HG03175 (cell line): ENCODE results near the gene BTN2A1.
A peak's percentile ranks its signal among the peaks of the same experiment; 100 is the strongest.
"Not testable (repeated sequence)": the region's sequence is repeated elsewhere in the genome, so short reads cannot be mapped to it uniquely, and the experiment has no call there.

ENCODE experiments used
- ATAC-seq: cut with Tn5 transposase; IDR thresholded peaks from one replicate; pipeline ENCODE4 v1.9.1; 2021; ENCODE audit warnings: mild to moderate bottlenecking, moderate library complexity; ENCODE audit not compliant: unreplicated experiment

The BTN2A1 gene

DNA sequence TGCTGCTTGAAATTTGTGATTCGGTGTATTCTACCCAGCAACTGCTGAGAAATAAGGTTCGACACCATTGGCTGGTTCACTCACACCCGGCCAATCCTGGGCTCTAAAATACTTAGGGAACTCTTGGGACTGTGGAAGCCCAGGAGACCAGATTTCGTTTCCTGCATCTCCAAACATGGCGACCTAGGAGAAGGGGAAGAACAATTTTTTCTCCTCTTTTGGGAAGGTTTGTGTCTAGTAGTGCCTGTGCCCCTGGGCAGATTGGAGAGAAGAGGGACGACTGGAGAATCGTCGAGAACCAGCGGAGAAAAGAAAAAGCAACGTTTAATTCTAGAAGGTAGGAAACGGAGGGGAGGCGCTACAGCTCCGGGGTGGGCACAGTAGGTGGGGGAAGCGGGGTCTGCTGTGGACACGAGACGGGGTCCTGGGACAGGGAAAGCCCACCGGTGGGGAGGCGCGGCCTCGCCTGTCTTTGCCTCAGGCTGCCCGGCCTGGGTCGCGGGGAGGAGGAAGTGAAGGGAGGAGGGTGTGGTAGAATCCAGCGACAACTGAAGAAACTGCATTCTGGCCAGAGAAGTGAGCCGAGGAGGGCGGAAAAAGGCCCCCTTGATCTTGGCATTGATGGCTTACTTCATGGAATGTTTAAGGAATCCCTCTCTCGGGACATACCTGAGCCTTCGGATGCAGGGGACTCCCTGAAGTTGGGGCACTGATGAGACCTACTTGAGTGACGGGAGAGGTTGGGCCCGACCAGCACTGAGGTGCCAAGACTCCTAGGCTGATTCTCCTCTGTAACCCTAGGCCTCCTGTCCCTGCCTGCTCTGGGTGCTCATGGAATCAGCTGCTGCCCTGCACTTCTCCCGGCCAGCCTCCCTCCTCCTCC, at the start of gene BTN2A1:
Gene BTN2A1 (plus strand): TSS at position 150 of the 883 bp plus-strand sequence. CDS start 682 bp downstream, at position 832.
- peak; percentile 98 for ATAC-seq

DNA sequence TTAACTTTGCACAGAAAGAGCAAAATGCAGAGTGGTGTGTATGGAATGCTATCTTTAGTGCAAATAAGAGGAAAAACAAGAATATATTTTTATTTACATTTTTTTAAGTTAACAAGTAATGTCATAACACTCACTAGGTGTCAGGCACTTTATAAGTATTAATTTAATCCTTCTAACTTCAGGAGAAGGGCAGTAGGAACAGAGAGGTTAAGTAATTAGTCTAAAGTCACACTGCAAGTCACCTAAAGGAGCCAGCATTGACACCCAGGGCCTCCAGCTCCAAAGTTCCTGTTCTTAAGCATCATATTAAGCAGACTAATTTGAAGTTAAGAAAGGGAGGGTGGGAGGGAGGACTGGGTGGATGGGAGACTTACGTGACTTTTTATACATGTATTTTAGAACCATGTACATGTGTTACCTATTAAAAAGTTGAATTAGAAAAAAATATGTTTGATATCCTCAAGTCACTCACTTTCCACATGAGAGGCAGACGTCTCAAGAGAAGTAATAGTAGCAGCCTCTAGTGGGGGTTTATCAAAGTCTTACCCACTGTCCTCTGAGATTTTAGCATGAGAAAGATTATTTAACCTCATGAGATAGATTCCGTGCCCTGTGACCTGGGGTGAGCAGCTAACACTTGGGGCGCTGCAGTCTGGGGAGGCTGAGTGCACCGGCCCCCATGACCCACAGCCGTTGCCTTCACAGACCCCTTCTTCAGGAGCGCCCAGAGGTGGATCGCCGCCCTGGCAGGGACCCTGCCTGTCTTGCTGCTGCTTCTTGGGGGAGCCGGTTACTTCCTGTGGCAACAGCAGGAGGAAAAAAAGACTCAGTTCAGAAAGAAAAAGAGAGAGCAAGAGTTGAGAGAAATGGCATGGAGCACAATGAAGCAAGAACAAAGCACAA, 48.7 kb upstream of the BTN2A1 start:
- ATAC-seq, result no peak

DNA sequence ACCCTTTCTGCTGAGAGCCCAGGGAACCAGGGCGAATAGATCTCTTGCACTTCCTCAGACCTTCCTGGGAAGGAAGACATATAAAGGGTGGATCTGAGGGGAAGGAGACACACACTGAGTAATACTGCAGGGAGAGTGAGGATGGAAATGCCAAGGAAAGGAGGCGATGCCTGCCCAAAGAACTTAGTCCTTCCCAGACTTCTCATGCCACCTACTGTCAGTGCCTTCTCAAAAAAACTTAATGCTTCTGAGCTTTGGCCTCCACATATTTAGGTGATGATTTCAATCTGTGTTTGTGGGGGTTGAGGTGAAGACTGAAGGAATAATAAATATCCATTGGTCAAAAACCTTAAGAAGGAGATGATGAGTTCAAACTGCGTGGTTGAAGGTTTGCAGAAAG, 46.0 kb upstream of the BTN2A1 start:
- ATAC-seq, result no peak

DNA sequence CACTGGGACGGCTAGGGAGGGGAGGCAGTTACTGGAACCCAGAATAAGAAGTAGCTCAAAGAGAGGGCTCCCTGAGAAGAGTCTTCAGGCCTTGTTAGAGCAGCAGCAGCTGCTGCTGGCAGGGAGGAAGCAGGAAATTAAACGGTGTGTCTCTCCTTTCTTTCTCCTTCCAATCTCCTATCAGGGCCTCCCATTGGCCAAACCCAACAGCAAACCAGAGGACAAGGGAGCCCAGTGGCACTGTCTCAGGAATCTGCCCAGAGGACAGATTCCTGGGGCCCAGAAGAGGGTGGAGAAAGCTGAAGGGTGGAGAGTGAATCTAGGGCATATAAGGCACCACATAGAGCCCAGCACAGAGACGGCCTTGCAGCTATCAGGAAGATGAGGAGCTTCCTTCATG, 45.5 kb upstream of the BTN2A1 start:
- ATAC-seq, result no peak

DNA sequence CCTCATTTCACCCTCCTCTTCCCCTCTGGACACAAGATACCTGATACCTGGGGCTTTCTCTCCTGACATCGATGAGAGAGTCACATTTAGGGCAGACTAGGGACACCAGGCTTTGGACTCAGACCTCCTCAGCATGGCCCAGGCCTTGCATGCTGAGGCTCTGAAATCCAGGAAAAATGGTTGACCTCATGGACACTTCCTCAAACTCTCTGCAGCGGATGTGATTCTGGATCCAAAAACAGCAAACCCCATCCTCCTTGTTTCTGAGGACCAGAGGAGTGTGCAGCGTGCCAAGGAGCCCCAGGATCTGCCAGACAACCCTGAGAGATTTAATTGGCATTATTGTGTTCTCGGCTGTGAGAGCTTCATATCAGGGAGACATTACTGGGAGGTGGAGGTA, 44.8 kb upstream of the BTN2A1 start:
- no peak for ATAC-seq

DNA sequence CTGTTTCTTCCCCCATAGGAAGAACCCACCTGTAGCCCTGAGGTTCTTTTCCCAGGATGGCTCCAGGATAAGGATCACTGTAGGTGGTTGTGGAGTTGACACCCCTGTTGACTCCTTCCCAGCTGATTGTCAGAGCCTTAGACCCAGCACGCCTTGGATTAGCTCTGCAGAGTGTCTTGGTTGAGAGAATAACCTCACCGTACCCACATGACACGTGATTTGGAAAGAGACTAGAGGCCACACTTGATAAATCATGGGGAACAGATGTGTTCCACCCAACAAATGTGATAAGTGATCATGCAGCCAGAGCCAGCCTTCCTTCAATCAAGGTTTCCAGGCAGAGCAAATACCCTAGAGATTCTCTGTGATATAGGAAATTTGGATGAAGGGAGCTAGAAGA, 43.5 kb upstream of the BTN2A1 start:
- no peak for ATAC-seq

DNA sequence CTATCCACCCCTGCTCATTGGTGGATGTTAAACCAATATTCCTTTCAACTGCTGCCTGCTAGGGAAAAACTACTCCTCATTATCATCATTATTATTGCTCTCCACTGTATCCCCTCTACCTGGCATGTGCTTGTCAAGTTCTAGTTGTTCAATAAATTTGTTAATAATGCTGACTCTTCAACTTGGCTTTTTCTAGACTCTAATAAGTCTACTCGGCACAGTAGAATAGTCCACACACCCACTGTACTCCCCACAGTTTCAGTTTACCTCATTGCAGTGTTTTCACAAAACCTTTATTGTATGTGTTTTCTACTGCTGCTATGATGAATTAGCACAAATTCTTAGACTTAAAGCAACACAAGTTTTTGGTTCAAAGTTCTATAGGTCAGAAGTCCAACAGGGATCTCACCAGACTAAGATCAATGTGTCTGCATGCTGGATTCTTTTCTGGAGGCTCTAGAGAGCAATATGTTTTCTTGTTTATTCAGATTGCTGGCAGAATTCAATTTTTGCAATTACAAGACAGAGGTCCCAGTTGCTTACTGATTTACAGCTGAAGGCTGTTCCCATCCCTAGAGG, 42.6 kb upstream of the BTN2A1 start:
- no peak for ATAC-seq

DNA sequence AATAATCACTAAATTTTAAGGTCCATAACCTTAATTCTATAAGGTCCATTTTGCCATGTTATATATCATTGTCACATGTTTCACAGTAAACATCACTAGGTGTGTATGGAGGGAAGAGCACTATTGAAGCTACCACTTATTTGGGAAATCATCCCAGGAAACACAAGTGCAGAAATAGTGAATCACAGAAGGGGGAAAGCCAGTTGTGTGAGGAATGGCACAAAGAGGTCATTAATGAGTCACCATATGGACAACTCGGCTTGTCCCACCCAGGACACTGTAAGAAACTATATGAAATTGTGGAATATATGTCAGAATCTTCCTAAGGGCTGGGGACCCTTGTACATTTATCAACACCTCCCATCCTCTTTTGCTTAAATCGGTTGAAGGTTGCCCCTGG, 42.0 kb upstream of the BTN2A1 start:
- no peak for ATAC-seq

DNA sequence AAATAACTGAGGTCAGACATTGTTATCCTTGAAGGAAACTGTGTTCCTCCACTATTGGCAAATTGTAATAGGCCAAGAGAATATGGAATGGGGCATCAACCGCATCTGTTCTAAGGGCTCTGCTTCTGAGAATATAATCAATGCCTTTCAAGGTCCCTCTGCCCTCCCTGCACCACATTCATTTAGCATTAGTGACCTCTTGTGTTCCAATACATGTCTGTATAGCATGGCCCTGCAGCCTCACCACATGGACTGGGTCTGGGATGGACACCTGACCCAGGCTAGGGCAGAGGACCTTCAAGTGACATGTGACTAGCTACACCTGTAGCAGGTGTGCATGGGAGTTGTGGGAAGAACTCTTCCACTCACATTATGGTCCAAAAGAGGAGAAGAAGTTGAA, 41.5 kb upstream of the BTN2A1 start:
- ATAC-seq, result no peak

DNA sequence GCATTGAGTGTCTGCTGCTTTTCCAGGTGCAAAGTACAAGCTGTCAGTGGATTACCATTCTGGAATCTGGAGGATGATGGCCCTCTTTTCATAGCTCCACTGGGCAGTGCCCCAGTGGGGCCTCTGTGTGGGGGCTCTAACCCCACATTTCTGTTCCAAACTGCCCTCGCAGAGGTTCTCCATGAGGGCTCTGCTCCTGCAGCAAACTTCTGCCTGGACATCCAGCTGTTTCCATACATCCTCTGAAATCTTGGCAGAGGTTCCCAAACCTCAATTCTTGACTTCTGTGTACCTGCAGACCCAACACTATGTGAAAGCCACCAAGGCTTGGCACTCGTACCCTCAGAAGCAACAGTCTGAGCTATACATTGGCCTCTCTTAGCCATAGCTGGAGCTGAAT, 39.7 kb upstream of the BTN2A1 start:
- ATAC-seq, result not testable (repeated sequence)

DNA sequence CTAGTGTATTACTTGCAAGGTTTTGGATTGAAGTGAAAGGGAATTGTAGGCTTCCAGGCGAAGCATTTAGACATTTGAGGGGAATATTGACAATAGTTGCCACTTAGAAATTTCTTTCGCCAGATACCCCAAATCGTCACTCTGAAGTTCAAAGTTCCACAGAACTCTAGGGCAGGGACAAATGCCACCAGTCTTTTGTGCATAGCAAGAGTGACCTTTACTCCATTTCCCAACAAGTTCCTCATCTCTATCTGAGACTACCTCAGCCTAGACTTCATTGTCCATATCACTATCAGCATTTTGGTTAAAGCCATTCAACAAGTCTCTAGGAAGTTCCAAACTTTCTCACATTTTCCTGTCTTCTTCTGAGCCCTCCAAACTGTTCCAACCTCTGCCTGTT, 39.0 kb upstream of the BTN2A1 start:
- ATAC-seq, result not testable (repeated sequence)

DNA sequence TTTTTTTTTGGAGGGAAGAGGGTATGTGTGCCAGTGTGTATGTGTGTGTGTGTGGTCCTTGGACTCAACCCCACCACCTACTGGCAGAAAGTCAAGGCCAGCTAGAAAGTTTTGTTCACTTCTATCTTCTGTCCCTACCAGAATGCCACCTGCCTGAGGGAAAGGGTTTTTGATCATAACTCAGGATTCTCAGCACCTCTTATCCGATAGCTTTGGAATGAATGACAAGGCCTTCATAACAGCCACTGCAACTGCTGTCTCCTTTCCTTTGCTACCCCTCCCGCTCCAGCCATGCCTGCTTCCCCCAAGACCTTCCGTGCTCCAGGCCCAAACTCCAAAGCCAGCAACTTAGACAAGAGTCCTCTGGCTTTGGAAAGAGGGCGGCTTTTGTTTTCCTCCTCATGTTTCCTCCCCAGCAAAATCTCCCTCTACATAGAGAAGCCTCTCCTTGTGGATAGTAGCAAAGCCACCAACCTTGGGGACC, 37.0 kb upstream of the BTN2A1 start:
- no peak for ATAC-seq

DNA sequence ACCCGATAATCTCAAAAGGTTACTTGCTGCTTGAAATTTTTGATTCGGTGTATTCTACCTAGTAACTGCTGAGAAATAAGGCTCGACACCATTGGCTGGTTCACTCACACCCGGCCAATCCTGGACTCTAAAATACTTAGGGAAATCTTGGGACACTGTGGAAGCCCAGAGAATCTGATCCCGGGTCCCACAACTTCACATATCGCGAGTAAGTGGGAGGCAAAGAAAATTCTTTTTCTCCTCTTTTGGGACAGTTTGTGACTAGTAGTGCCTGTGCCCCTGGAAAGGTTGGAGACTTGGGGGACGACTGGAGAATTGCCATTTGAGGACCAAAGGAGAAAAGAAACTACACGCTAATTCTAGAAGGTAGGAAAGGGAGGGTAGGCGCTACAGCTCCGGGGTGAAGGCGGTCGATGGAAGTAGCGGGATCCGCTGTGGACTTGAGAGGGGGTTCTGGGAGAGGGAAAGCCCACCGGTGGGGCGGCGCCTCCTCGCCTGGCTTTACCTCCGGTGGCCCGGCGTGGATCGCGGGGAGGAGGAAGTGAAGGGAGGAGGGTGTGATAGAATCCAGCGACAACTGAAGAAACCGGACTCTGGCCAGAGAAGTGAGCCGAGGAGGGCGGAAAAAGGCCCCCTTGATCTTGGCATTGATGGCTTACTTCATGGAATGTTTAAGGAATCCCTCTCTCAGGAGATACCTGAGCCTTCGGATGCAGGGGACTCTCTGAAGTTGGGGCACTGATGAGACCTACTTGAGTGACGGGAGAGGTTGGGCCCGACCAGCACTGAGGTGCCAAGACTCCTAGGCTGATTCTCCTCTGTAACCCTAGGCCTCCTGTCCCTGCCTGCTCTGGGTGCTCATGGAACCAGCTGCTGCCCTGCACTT, 36.3 kb upstream of the BTN2A1 start:
- ATAC-seq, result peak; percentile 95

DNA sequence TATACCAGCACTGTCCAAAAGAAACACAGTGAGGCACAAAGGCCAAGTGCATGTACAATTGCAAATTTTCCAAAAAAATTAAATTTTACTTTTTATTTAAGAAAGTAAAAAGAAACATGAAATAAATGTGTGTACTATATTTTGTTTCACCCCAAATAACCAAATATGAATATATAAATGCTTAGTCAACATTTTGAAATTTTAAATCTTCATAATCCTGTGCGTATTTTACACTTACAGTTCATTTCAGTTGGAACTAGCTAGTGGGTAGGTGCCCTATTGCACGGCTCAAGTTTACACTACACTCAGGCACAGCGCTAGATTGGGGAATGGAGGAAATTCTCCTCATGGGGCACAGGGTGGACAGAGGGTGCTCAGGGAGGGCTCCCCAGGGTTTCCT, 35.4 kb upstream of the BTN2A1 start:
- no peak for ATAC-seq

DNA sequence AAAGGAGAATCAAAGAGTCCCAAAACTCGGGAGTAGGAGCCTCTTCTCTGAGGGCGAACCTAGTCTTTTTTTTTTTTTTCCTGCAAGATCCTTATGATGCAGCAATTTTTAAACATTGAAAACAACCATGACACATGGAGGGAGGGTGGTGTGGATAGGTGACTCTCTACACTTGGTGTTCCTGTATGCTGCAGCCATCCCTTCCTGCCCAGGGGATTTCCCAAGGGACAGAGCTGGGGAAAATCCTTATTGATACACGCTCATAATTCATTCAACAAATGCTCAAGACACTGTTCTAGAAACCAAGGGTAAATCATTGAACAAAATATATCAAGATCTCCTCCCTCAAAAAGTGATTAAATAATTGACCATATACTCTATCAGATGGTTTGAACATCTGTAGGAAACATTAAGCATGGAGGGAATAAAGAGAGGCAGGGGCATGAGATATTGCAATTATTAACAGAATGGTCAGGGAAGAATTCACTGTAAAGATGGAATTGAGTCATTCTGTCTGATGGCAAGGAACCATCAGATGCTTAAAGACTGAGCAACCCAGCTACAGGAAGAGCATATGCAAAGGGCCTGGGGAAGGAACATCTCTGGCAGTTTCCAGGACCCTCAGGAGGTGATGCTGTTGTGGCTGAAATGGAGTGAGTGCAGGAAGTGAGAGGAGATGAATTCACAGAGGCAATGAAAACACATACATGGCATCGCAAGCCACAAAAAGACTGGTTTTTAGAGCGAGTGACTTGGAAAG, 30.9 kb upstream of the BTN2A1 start:
- no peak for ATAC-seq

DNA sequence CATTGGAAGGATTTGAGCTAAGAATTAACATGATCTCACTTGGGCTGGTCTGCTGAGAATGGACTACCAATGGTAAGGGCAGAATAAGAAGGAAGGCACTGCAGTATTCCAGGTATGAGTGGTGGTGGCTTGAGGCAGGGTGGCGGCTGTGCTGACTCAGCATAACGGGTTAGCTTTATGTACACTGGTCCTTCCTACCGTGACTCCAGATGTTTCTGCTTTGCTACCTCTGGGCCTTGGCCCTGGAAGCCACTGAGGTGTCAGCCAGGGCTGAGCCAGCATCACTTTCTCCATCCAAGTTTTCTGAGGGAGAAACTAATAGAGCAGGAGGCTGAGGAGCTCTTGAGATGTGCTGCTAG, 30.3 kb upstream of the BTN2A1 start:
- ATAC-seq, result no peak

DNA sequence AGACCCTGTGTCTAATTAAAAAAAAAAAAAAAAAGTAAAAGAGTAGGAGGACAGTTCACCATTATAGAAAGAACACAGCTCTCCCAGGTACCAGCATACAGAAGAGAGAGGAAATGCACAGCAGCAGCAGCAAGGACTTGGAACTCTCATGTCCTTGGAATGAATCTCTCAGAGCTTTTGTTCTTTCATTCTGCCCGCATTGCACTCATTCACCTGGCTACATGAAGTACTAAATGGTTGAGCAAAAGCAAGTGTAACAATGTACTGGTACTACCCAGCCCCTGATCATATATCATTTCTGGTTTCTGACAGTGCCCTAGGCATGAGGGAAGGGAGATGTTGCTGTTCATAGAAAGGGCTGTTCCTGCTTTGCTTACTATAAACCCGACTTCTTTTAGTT, 29.5 kb upstream of the BTN2A1 start:
- no peak for ATAC-seq

DNA sequence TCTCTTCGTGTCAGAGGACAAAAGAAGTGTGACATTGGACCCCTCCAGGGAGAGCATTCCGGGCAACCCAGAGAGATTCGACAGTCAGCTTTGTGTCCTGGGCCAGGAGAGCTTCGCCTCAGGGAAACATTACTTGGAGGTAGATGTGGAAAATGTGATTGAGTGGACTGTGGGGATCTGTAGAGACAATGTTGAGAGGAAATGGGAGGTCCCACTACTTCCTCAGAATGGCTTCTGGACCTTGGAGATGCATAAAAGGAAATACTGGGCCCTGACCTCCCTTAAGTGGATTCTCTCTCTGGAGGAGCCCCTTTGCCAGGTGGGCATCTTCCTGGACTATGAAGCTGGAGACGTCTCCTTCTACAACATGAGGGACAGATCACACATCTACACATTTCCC, 27.0 kb upstream of the BTN2A1 start:
- no peak for ATAC-seq

DNA sequence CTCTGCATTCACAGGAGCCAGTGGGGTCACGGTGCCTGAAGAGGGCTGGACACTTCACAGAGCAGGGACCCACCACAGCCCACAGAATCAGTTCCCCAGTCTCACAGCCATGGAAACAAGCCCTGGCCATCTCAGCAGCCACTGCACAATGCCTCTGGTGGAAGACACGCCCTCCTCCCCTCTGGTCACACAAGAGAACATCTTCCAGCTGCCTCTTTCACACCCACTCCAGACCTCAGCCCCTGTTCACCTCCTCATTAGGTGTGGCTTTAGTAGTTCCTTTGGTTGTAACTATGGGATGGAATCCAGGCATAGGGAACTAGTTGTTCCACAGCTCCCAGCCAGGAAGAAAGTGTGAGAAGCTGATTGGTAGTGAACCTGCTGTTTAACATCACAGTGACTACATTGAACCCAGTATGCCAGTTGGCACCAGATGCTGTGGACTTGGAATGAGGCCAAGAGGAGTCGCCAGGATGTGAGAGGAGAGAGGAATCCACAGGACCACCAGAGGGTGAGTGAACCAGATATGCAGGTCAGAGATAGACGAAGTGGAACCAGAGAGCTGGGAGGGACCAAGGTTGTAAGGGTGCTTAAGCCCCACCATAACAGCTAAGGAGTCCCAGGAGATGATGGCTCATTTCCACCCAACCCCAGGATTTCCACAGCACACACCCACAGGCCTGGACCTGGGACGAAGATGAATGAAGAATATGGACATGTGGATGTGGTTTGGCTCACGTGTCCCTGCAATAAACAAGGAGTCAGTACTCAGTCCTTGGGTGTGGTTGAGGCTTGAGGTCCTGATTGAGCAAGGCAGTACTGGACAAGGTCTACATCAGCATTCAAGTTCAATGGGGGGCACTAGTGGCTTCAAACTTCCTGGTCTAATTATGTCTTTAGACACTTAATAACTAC, 26.2 kb upstream of the BTN2A1 start:
- no peak for ATAC-seq
